ENCODE results near the gene TIGD2. TPM values are rescaled to one million over a fixed set of nuclear protein-coding genes. Genes with fewer than 3 reads are reported as not detected.

The TIGD2 gene
- total RNA-seq, 1 donor from 2014 or later = 6.8 TPM

DNA sequence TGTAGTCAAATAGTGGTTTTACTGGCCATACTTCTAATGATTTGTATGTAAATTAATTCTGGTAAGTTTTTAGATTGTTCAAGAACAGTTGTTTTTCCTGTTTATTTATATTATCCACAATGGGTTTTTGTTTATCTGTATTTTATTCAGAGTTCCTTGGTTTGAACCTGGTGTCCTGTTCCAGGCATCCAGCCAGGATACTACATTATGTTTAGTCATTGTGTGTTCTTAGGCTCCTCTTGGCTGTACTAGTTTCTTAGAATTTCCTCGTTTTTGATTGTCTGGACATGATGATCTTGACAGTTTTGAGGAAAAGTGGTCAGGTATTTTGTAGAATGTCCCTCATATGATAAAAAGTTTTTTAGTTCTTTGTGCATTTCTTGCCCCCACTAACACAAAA is 7.8 kb downstream of the TIGD2 start:
- DNase-seq (no peak), ATAC-seq (no peak)
- TF ChIP-seq, protein P1, sequence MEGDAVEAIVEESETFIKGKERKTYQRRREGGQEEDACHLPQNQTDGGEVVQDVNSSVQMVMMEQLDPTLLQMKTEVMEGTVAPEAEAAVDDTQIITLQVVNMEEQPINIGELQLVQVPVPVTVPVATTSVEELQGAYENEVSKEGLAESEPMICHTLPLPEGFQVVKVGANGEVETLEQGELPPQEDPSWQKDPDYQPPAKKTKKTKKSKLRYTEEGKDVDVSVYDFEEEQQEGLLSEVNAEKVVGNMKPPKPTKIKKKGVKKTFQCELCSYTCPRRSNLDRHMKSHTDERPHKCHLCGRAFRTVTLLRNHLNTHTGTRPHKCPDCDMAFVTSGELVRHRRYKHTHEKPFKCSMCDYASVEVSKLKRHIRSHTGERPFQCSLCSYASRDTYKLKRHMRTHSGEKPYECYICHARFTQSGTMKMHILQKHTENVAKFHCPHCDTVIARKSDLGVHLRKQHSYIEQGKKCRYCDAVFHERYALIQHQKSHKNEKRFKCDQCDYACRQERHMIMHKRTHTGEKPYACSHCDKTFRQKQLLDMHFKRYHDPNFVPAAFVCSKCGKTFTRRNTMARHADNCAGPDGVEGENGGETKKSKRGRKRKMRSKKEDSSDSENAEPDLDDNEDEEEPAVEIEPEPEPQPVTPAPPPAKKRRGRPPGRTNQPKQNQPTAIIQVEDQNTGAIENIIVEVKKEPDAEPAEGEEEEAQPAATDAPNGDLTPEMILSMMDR (IDR thresholded peaks at IDR 0.05) = no peak
- no peaks in the 10 kb centered on the region for H3K36me3 ChIP-seq
- H3K4me1 ChIP-seq = no peaks in the 10 kb centered on the region
- no peak overlapping the region for H3K27ac ChIP-seq
- intact Hi-C loops (cut with DNase I) = no loop called here
- no peaks in the 10 kb centered on the region for H3K27me3 ChIP-seq (ENCODE audit: low read depth)
- H3K4me3 ChIP-seq = no peak overlapping the region
- no peaks in the 10 kb centered on the region for H3K9me3 ChIP-seq

DNA sequence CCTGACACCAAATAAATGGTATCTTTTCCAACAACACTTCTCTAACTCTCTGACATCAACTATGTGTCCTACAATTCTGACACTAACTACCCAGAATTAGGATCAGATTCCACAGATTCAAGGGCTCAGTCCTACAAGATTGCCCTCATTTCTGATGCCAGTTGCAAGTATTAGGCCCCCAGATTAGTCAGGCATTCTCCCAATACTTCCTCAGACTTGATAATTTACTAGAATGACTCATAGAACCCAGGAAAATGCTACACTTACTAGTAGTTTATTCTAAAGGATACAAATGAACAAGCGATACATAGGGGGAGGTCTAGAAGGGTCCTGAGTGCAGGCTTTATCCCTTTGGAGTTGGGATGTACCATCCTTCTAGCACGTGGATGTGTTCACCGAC is 8.5 kb downstream of the TIGD2 start:
- H3K36me3 ChIP-seq = no peaks in the 10 kb centered on the region
- H3K27ac ChIP-seq = no peak overlapping the region
- H3K27me3 ChIP-seq (ENCODE audit: low read depth) = no peaks in the 10 kb centered on the region
- TF ChIP-seq, protein P1 (IDR thresholded peaks at IDR 0.05) = no peak
- no peak for DNase-seq
- no peak overlapping the region for H3K4me3 ChIP-seq
- no peaks in the 10 kb centered on the region for H3K9me3 ChIP-seq
- intact Hi-C loops (cut with DNase I) = no loop called here
- no peak for ATAC-seq
- H3K4me1 ChIP-seq = no peaks in the 10 kb centered on the region

DNA sequence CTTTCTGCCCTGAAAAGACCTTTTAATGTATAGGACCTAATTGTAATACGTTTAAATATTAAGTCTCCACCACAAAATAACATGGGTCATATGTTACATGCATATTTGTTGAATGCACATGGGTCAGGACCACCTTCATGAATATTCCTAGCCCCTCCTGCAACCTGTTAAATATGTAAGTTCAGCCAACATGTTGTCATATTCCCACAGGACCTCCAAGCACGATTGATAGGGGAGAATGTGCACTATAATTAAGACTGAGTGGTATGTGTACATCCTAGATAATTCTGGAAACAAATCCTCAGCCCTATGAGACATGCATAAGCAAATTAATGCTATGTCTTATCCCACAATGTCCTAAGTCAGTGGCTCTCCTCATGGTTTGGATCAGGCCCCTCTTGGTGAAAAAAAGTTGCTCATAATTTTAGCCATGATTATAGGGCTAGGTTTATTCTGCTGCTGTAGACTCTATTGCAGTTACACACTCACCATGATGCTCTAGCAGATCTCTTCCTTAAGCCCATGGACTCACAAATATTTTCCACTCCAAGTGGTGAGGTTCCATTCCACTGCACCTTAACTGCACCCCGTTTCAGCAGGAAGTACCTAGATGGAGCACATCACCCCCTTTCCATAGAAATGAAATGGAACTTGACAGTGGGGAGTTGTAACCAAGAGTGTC is 10.2 kb downstream of the TIGD2 start:
- Histone ChIP-seq H3K36me3 (no peaks in the 10 kb centered on the region), H3K9me3 (no peaks in the 10 kb centered on the region), H3K27ac (no peak overlapping the region), H3K27me3 (ENCODE audit: low read depth) (no peaks in the 10 kb centered on the region), H3K4me1 (no peaks in the 10 kb centered on the region), H3K4me3 (no peak overlapping the region)
- intact Hi-C loops (cut with DNase I) = no loop called here
- no peak for DNase-seq
- TF ChIP-seq, protein P1 (IDR thresholded peaks at IDR 0.05) = no peak
- no peak for ATAC-seq

DNA sequence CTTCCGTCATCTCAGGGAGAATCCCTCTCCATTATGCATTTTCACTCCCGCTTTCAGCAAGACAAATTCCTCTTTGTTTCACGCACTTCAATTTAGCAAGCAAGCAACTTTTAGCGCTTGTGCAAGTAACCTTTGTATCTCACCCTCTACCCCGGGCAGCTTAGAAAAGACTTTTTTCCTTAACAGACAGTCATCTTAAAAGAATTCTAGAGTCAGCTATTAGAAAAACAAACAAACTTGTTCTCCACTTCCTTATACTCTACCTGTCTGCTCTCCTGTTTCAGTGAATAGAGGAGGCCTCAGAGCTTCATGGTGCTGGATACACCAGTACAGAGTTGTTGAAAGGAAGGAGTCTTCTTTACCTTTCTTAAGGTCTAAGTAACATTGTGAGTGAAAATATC is 12.1 kb downstream of the TIGD2 start:
- intact Hi-C loops (cut with DNase I) = no loop called here
- Histone ChIP-seq H3K4me1 (no peaks in the 10 kb centered on the region), H3K9me3 (no peaks in the 10 kb centered on the region), H3K36me3 (no peaks in the 10 kb centered on the region), H3K4me3 (no peak overlapping the region), H3K27ac (no peak overlapping the region), H3K27me3 (ENCODE audit: low read depth) (no peaks in the 10 kb centered on the region)
- TF ChIP-seq, protein P1 (IDR thresholded peaks at IDR 0.05) = no peak
- DNase-seq (no peak), ATAC-seq (peak; percentile 66 to 79)

DNA sequence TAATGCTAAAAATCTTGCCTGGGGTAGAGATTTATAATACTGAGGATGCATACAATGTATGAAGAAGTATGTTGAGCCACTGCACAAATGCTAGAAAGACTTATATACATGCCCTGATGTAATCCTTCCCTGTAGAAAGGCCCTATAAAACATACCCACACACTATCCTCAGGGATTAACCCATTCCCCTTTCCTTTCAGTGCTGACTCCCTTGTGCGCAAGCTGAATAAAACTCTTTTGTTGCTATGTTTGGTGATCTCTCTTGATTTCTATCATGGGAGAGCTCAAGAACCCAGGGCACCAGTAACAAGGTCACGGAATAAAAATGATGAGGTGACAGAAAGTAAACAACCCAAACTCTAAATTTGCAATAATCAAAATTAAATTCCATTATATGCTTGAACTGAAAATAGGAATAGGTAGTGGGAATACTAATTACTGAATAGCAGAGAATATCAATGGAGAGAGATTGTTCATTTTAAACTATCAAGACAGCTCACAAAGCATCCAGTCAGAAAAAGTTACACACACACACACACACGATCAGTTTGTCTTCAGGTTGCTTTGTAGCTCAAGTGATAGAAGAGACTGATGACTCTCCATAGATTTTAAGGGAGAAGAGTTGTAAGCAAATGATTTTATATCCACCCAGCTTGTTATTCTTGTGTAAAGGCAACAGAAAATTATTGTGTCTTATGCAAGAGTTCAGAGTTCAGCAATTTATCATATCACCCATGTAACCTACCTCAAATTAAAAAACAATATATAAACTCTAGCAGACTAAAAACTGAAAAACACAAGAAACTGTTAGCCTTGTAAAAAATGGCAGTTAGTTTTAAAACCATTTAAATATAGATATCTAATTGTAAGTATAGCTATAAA is 14.8 kb downstream of the TIGD2 start:
- Histone ChIP-seq H3K4me3 (no peak overlapping the region), H3K27ac (no peak overlapping the region), H3K4me1 (no peaks in the 10 kb centered on the region), H3K9me3 (no peaks in the 10 kb centered on the region), H3K36me3 (no peaks in the 10 kb centered on the region), H3K27me3 (ENCODE audit: low read depth) (no peaks in the 10 kb centered on the region)
- TF ChIP-seq, protein P1 (IDR thresholded peaks at IDR 0.05) = no peak
- DNase-seq (no peak), ATAC-seq (no peak)
- intact Hi-C loops (cut with DNase I) = no loop called here

Measured in lower lobe of right lung (tissue), 2 donors.